Ishikawa (cell line): ENCODE results near the gene DSTN.

ENCODE experiments used
- CEBPB ChIP-seq: IDR thresholded peaks from 2 replicates; pipeline ENCODE4 v1.6.1; 2012
- CREB1 ChIP-seq: IDR thresholded peaks from 2 replicates; pipeline ENCODE4 v1.6.1; 2012; ENCODE audit warnings: low read depth
- EGR1 ChIP-seq: IDR thresholded peaks from 2 replicates; pipeline ENCODE4 v1.6.1; 2012
- EP300 ChIP-seq: IDR thresholded peaks from 2 replicates; pipeline ENCODE4 v1.6.1; 2012; ENCODE audit warnings: borderline replicate concordance
- FOXM1 ChIP-seq: IDR thresholded peaks from 2 replicates; pipeline ENCODE4 v1.6.1; 2012; ENCODE audit warnings: low read depth, borderline replicate concordance
- NFIC ChIP-seq: IDR thresholded peaks from 2 replicates; pipeline ENCODE4 v1.6.1; 2012
- RAD21 ChIP-seq: IDR thresholded peaks from 2 replicates; pipeline ENCODE4 v1.6.1; 2012; ENCODE audit warnings: low read depth
- REST ChIP-seq: IDR thresholded peaks from 2 replicates; pipeline ENCODE4 v1.6.1; 2012; ENCODE audit warnings: low read depth, mild to moderate bottlenecking
- TAF1 ChIP-seq: IDR thresholded peaks from 2 replicates; pipeline ENCODE4 v1.6.1; 2012; ENCODE audit warnings: low read depth, mild to moderate bottlenecking
- TCF12 ChIP-seq: IDR thresholded peaks from 2 replicates; pipeline ENCODE4 v1.6.1; 2012; ENCODE audit warnings: low read depth
- TEAD4 ChIP-seq: IDR thresholded peaks from 2 replicates; pipeline ENCODE4 v1.6.1; 2012
- YY1 ChIP-seq: IDR thresholded peaks from 2 replicates; pipeline ENCODE4 v1.6.1; 2012; ENCODE audit warnings: low read depth

- TF ChIP-seq REST, result no peak
- TF ChIP-seq YY1, result no peak
- no peak for TF ChIP-seq TCF12
- no peak for TF ChIP-seq TAF1
- TF ChIP-seq RAD21, result no peak
- no peak for TF ChIP-seq NFIC
- no peak for TF ChIP-seq CREB1
- TF ChIP-seq EGR1, result no peak
- no peak for TF ChIP-seq FOXM1
- TF ChIP-seq EP300, result no peak
- TF ChIP-seq TEAD4, result no peak
- no peak for TF ChIP-seq CEBPB
Observed at GRCh38 chr20:17541996-17542395, 27.9 kb upstream of the DSTN start.
